ENCODE results near the gene OTUD1.

- no peak for TF ChIP-seq CTCF (conservative IDR thresholded peaks at IDR 0.05; ENCODE audit: low read length)
- TF ChIP-seq EZH2phosphoT487 (IDR thresholded peaks at IDR 0.05; ENCODE audit: borderline replicate concordance, low read depth, low read length), result no peak
Observed at GRCh38 chr10:23439452-23439960, 631 bp downstream of the OTUD1 start.
